ENCODE data around the gene CIC.

- TF ChIP-seq CTCF (IDR thresholded peaks at IDR 0.05) (peak in 1 of 4 experiments; percentile 18), POLR2A (IDR thresholded peaks at IDR 0.05) (peak in 1 of 2 donors; percentile 64), EP300 (IDR thresholded peaks at IDR 0.05) (no peak), POLR2AphosphoS5 (IDR thresholded peaks at IDR 0.05) (peak; percentile 60)
Observed at GRCh38 chr19:42268142-42268703, 829 bp upstream of the CIC start.
